HL-60/S4 (cell line): Measurements from ENCODE around the gene MIPOL1.

ENCODE experiments used
- in situ Hi-C: fragments of 300-500 bp; cut with MboI; formaldehyde crosslinking; loops from 2 replicates; pipeline ENCODE4 v1.14.3; 2022; ENCODE audit warnings: low sequenced_read_pairs

MIPOL1 gene

GRCh38 chr14:37580146-37580545, 382.4 kb downstream of the MIPOL1 start:
- in situ Hi-C loops, result no loop called here

GRCh38 chr14:37583358-37584210, 385.8 kb downstream of the MIPOL1 start:
- in situ Hi-C loops, result no loop called here

GRCh38 chr14:37584211-37585100, 386.7 kb downstream of the MIPOL1 start:
- in situ Hi-C loops, result no loop called here

- in situ Hi-C loops, result no loop called here
These were observed 387.4 kb downstream of the MIPOL1 start for GRCh38 chr14:37585101-37585511.

- in situ Hi-C loops, result no loop called here
These were observed 388.4 kb downstream of the MIPOL1 start for GRCh38 chr14:37585971-37586796.

- in situ Hi-C loops, result no loop called here
These were observed 389.0 kb downstream of the MIPOL1 start for GRCh38 chr14:37586797-37587130.

GRCh38 chr14:37587131-37587803, 389.5 kb downstream of the MIPOL1 start:
- in situ Hi-C loops, result no loop called here

GRCh38 chr14:37587881-37588666, 390.3 kb downstream of the MIPOL1 start:
- in situ Hi-C loops, result no loop called here

GRCh38 chr14:37588667-37588955, 390.9 kb downstream of the MIPOL1 start:
- in situ Hi-C loops, result no loop called here

- in situ Hi-C loops, result no loop called here
These were observed 391.4 kb downstream of the MIPOL1 start for GRCh38 chr14:37588956-37589714.

GRCh38 chr14:37589715-37590427, 392.1 kb downstream of the MIPOL1 start:
- in situ Hi-C loops, result no loop called here

- in situ Hi-C loops, result no loop called here
These were observed 392.8 kb downstream of the MIPOL1 start for GRCh38 chr14:37590428-37591139.

- in situ Hi-C loops, result no loop called here
These were observed 393.7 kb downstream of the MIPOL1 start for GRCh38 chr14:37591311-37591940.

GRCh38 chr14:37591941-37592481, 394.3 kb downstream of the MIPOL1 start:
- in situ Hi-C loops, result no loop called here

GRCh38 chr14:37592482-37593408, 395.0 kb downstream of the MIPOL1 start:
- in situ Hi-C loops, result no loop called here
